ACC112 (cell line): ENCODE measurements around the gene PXT1.

ENCODE experiments used
- H2AFZ ChIP-seq: fragments of 200-600 bp; sonication (generic); one replicate; pipeline ENCODE4 v1.6.0; 2017; ENCODE audit warnings: antibody characterized with exemption, low read length; ENCODE audit not compliant: unreplicated experiment
- H3K27ac ChIP-seq: fragments of 200-600 bp; sonication (generic); 2 replicates; pipeline ENCODE4 v1.5.1; 2014; ENCODE audit warnings: low read depth, mild to moderate bottlenecking, antibody characterized with exemption, low read length, moderate library complexity
- H3K27me3 ChIP-seq: fragments of 200-600 bp; sonication (generic); 2 replicates; pipeline ENCODE4 v1.6.1; 2014; ENCODE audit warnings: mild to moderate bottlenecking, antibody characterized with exemption, low read length, moderate library complexity, mixed read lengths; ENCODE audit not compliant: insufficient read depth
- H3K36me3 ChIP-seq: fragments of 200-600 bp; sonication (generic); 2 replicates; pipeline ENCODE4 v1.6.1; 2016; ENCODE audit warnings: mild to moderate bottlenecking, antibody characterized with exemption, low read length, moderate library complexity, mixed read lengths; ENCODE audit not compliant: insufficient read depth
- H3K4me1 ChIP-seq: fragments of 200-600 bp; sonication (generic); one replicate; pipeline ENCODE4 v1.6.1; 2016; ENCODE audit warnings: low read length, mixed read lengths; ENCODE audit not compliant: insufficient read depth, unreplicated experiment, control insufficient read depth
- H3K4me3 ChIP-seq: fragments of 200-600 bp; sonication (generic); 2 replicates; pipeline ENCODE4 v1.5.1; 2014; ENCODE audit warnings: mild to moderate bottlenecking, low read depth, low read length
- H3K79me2 ChIP-seq: fragments of 200-600 bp; sonication (generic); one replicate; pipeline ENCODE4 v1.6.0; 2016; ENCODE audit warnings: low read length; ENCODE audit not compliant: control insufficient read depth, unreplicated experiment, insufficient read depth

Gene PXT1

GRCh38 chr6:36399970-36400369, 42.7 kb downstream of the PXT1 start:
- no peaks in the 10 kb centered on the region for H3K79me2 ChIP-seq
- H3K36me3 ChIP-seq = no peaks in the 10 kb centered on the region
- no peaks in the 10 kb centered on the region for H3K4me1 ChIP-seq
- no peak overlapping the region for H3K4me3 ChIP-seq
- no peak overlapping the region for H3K27ac ChIP-seq
- H2AFZ ChIP-seq = no peak overlapping the region
- no peaks in the 10 kb centered on the region for H3K27me3 ChIP-seq

- 0 out of 2 replicates have a peak, but pooled peaks cover 2% of the 10 kb centered on the region for H3K27me3 ChIP-seq
- H3K36me3 ChIP-seq = no peaks in the 10 kb centered on the region
Measured at GRCh38 chr6:36392621-36393020, 50.0 kb downstream of the PXT1 start.

GRCh38 chr6:36389353-36389752, 53.3 kb downstream of the PXT1 start:
- Histone ChIP-seq H2AFZ (no peak overlapping the region), H3K4me1 (peaks cover 10% of the 10 kb centered on the region), H3K79me2 (no peaks in the 10 kb centered on the region), H3K4me3 (no peak overlapping the region), H3K27me3 (0 out of 2 replicates have a peak, but pooled peaks cover 2% of the 10 kb centered on the region), H3K36me3 (no peaks in the 10 kb centered on the region), H3K27ac (no peak overlapping the region)

More at GRCh38 chr6:36392621-36393020, 50.0 kb downstream of the PXT1 start:
- H3K79me2 ChIP-seq = no peaks in the 10 kb centered on the region
- H3K4me3 ChIP-seq = no peak overlapping the region
- H3K27ac ChIP-seq = no peak overlapping the region
- H3K4me1 ChIP-seq = peaks cover 5% of the 10 kb centered on the region
- H2AFZ ChIP-seq = no peak overlapping the region

GRCh38 chr6:36387440-36388303, 55.0 kb downstream of the PXT1 start, which contains the start of gene ETV7:
TSS of gene ETV7 (minus strand) at chr6:36387669. CDS start at chr6:36387541, 128 bp downstream.
- Histone ChIP-seq H3K27ac (peak within 1 kb of the TSS; percentile 74), H3K4me1 (peaks cover 10% of the 10 kb centered on the region), H3K27me3 (no peaks in the 10 kb centered on the region), H2AFZ (peak within 1 kb of the TSS; percentile 78), H3K79me2 (no peaks in the 10 kb centered on the region), H3K4me3 (peak within 1 kb of the TSS; percentile 83), H3K36me3 (no peaks in the 10 kb centered on the region)

GRCh38 chr6:36386495-36387439, 55.9 kb downstream of the PXT1 start:
- Histone ChIP-seq H3K27ac (peak overlapping the region; percentile 74), H3K4me3 (peak overlapping the region; percentile 83), H3K27me3 (no peaks in the 10 kb centered on the region), H3K79me2 (no peaks in the 10 kb centered on the region), H3K4me1 (peaks cover 10% of the 10 kb centered on the region), H3K36me3 (no peaks in the 10 kb centered on the region), H2AFZ (peak overlapping the region; percentile 78)

- H3K27me3 ChIP-seq = no peaks in the 10 kb centered on the region
- no peak overlapping the region for H3K27ac ChIP-seq
- no peaks in the 10 kb centered on the region for H3K79me2 ChIP-seq
- H3K36me3 ChIP-seq = no peaks in the 10 kb centered on the region
- peaks cover 10% of the 10 kb centered on the region for H3K4me1 ChIP-seq
- no peak overlapping the region for H3K4me3 ChIP-seq
- no peak overlapping the region for H2AFZ ChIP-seq
Measured at GRCh38 chr6:36384095-36384494, 58.6 kb downstream of the PXT1 start.

GRCh38 chr6:36383606-36384005, 59.0 kb downstream of the PXT1 start:
- Histone ChIP-seq H3K36me3 (no peaks in the 10 kb centered on the region), H2AFZ (no peak overlapping the region), H3K27me3 (no peaks in the 10 kb centered on the region)

GRCh38 chr6:36382976-36383375, 59.7 kb downstream of the PXT1 start:
- Histone ChIP-seq H3K27ac (no peak overlapping the region), H3K79me2 (no peaks in the 10 kb centered on the region), H3K27me3 (no peaks in the 10 kb centered on the region), H3K4me1 (peaks cover 8% of the 10 kb centered on the region), H3K4me3 (no peak overlapping the region), H2AFZ (no peak overlapping the region), H3K36me3 (no peaks in the 10 kb centered on the region)

More at GRCh38 chr6:36383606-36384005, 59.0 kb downstream of the PXT1 start:
- H3K27ac ChIP-seq = no peak overlapping the region
- H3K79me2 ChIP-seq = no peaks in the 10 kb centered on the region
- H3K4me3 ChIP-seq = no peak overlapping the region
- peaks cover 10% of the 10 kb centered on the region for H3K4me1 ChIP-seq

- H3K36me3 ChIP-seq = no peaks in the 10 kb centered on the region
- H3K27me3 ChIP-seq = no peaks in the 10 kb centered on the region
- peaks cover 5% of the 10 kb centered on the region for H3K4me1 ChIP-seq
- H2AFZ ChIP-seq = no peak overlapping the region
- no peaks in the 10 kb centered on the region for H3K79me2 ChIP-seq
- H3K27ac ChIP-seq = no peak overlapping the region
- H3K4me3 ChIP-seq = no peak overlapping the region
Measured at GRCh38 chr6:36381502-36382389, 60.9 kb downstream of the PXT1 start.

GRCh38 chr6:36380166-36380565, 62.5 kb downstream of the PXT1 start:
- H3K36me3 ChIP-seq = no peaks in the 10 kb centered on the region
- H3K4me1 ChIP-seq = no peaks in the 10 kb centered on the region
- H3K4me3 ChIP-seq = no peak overlapping the region
- H3K79me2 ChIP-seq = no peaks in the 10 kb centered on the region
- H2AFZ ChIP-seq = no peak overlapping the region
- no peak overlapping the region for H3K27ac ChIP-seq
- H3K27me3 ChIP-seq = no peaks in the 10 kb centered on the region
